H1 (cell line): Measurements from ENCODE around the gene CGNL1. TPM values are rescaled to one million over a fixed set of nuclear protein-coding genes. Genes with fewer than 3 reads are reported as not detected.

Experiments used
- SP2 ChIP-seq: IDR thresholded peaks from 2 replicates; pipeline ENCODE4 v1.6.1; 2012; ENCODE audit warnings: mild to moderate bottlenecking, low read length, inconsistent platforms
- SP4 ChIP-seq: IDR thresholded peaks from 2 replicates; pipeline ENCODE4 v1.6.1; 2012; ENCODE audit warnings: low read length, inconsistent platforms
- polyA plus RNA-seq, 7 experiments: library from polyadenylated mRNA; depleted of rRNA in 3 of 7; stranded (reverse) in 5 of 7; unstranded in 2 of 7; fragments of >200 nt in 5 of 7; fragments of 200-250 nt in 2 of 7; gene quantifications; 1 replicate in 5 of 7; 2 replicates in 1 of 7; 4 replicates in 1 of 7; pipeline versions ENCODE4 v1.2.1 to v1.2.3, GENCODE V29; 2011 to 2013; ENCODE audit warnings: missing spikeins in 2 of 7, mixed read lengths in 2 of 7
- total RNA-seq: library from RNA; stranded (reverse); fragmentation: NEBNext Ultra II Directional; extraction: Animal tissue kit (Norgen Biotek cat#: 25700); gene quantifications from 2 replicates; pipeline ENCODE4 v1.2.1, GENCODE V29; 2021

CGNL1 gene
- total and polyA plus RNA-seq, 2 of the 8 experiments (the other 6 are each of a cell fraction or from before 2014, with no cell fraction given), result 21.8 to 75.6 TPM

DNA sequence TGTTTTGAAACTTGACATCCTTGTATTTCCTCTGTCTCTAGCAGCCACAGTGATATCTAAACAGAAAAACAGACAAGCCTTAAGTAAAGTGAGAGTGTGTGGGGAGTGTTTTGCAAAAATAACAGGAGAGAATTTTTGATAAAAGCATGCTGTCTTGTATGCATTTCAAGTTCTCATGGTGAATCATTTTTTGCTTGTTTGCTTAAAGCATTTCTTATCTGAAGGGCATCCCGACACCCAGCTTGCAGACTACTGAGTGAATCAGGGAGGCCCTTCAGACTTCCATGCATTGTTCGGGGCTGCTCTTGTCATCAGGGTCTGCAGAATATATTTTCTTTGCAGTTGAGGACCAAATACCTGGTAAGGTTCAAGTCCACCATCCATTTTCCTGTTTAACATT is 8.5 kb downstream of the CGNL1 start (continued):
- TF ChIP-seq SP4, result no peak
- TF ChIP-seq SP2, result no peak
- TF ChIP-seq, all 59 proteins: peak for 0
